Neural progenitor cell (in vitro differentiated cells): ENCODE data around the gene NOX1.

Source experiments
- CTCF ChIP-seq: fragments of 200-600 bp; sonication (generic); IDR thresholded peaks from 2 replicates; pipeline ENCODE4 v1.5.1; 2017; ENCODE audit warnings: antibody characterized with exemption, mild to moderate bottlenecking
- EZH2 ChIP-seq: fragments of 200-600 bp; sonication (generic); IDR thresholded peaks from 2 replicates; pipeline ENCODE4 v1.6.1; 2017; ENCODE audit warnings: antibody characterized with exemption, mild to moderate bottlenecking, moderate library complexity
- EZH2phosphoT487 ChIP-seq: fragments of 200-600 bp; sonication (generic); IDR thresholded peaks from 2 replicates; pipeline ENCODE4 v1.6.1; 2017; ENCODE audit warnings: antibody characterized with exemption

GRCh38 chrX:100870527-100870926 is 3.6 kb downstream of the NOX1 start:
- no peak for TF ChIP-seq EZH2
- no peak for TF ChIP-seq CTCF
- no peak for TF ChIP-seq EZH2phosphoT487
